HEK293 (cell line): ENCODE results near the gene FSTL4.

Source experiments
- CTCF ChIP-seq: fragments of 450-650 bp; formaldehyde crosslinking; IDR thresholded peaks from 2 replicates; pipeline ENCODE4 v1.5.1; 2016; ENCODE audit warnings: missing biosample characterization, missing genetic modification characterization
- HOXA7 ChIP-seq: sonication (generic); formaldehyde crosslinking; IDR thresholded peaks from 2 replicates; pipeline ENCODE4 v1.8.1; 2022; ENCODE audit warnings: missing genetic modification reagents, borderline replicate concordance
- ZNF132 ChIP-seq: fragments of 450-650 bp; formaldehyde crosslinking; IDR thresholded peaks from 2 replicates; pipeline ENCODE4 v1.5.1; 2017; ENCODE audit warnings: missing biosample characterization, missing genetic modification characterization, borderline replicate concordance
- ZNF175 ChIP-seq: fragments of 450-650 bp; formaldehyde crosslinking; IDR thresholded peaks from 2 replicates; pipeline ENCODE4 v1.5.1; 2016; ENCODE audit warnings: missing biosample characterization, missing genetic modification characterization
- ZNF561 ChIP-seq: fragments of 450-650 bp; IDR thresholded peaks from 2 replicates; pipeline ENCODE4 v1.5.1; 2018; ENCODE audit warnings: missing biosample characterization, missing genetic modification characterization, borderline replicate concordance
- ZNF677 ChIP-seq: fragments of 450-650 bp; IDR thresholded peaks from 2 replicates; pipeline ENCODE4 v1.5.0; 2018; ENCODE audit warnings: missing biosample characterization, mild to moderate bottlenecking, missing genetic modification characterization, moderate library complexity
- ZNF76 ChIP-seq: fragments of 450-650 bp; formaldehyde crosslinking; IDR thresholded peaks from 2 replicates; pipeline ENCODE4; 2016; ENCODE audit warnings: low read depth, missing biosample characterization, missing genetic modification characterization, borderline replicate concordance
- ZNF843 ChIP-seq: fragments of 450-650 bp; formaldehyde crosslinking; IDR thresholded peaks from 2 replicates; pipeline ENCODE4 v1.5.1; 2016; ENCODE audit warnings: missing biosample characterization, missing genetic modification characterization
- TF ChIP-seq, protein P1 (sequence below): fragments of 450-650 bp; formaldehyde crosslinking; IDR thresholded peaks from 2 replicates; pipeline ENCODE4 v1.5.1; 2016; ENCODE audit warnings: missing biosample characterization, missing genetic modification characterization
- TF ChIP-seq, protein P2 (sequence below): fragments of 450-650 bp; formaldehyde crosslinking; IDR thresholded peaks from 2 replicates; pipeline ENCODE4 v1.5.1; 2016; ENCODE audit warnings: missing biosample characterization, missing genetic modification characterization

GRCh38 chr5:133434336-133434735 lies 178.0 kb downstream of the FSTL4 start:
- TF ChIP-seq, protein P1, sequence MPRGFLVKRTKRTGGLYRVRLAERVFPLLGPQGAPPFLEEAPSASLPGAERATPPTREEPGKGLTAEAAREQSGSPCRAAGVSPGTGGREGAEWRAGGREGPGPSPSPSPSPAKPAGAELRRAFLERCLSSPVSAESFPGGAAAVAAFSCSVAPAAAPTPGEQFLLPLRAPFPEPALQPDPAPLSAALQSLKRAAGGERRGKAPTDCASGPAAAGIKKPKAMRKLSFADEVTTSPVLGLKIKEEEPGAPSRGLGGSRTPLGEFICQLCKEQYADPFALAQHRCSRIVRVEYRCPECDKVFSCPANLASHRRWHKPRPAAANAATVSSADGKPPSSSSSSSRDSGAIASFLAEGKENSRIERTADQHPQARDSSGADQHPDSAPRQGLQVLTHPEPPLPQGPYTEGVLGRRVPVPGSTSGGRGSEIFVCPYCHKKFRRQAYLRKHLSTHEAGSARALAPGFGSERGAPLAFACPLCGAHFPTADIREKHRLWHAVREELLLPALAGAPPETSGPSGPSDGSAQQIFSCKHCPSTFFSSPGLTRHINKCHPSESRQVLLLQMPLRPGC (tag by site-specific recombination): no peak
- TF ChIP-seq CTCF: no peak
- TF ChIP-seq ZNF561: no peak
- no peak for TF ChIP-seq ZNF677 (tag by site-specific recombination)
- TF ChIP-seq HOXA7 (CRISPR knock-in tag): no peak
- no peak for TF ChIP-seq ZNF76 (tag by site-specific recombination)
- no peak for TF ChIP-seq ZNF843
- no peak for TF ChIP-seq ZNF132 (tag by site-specific recombination)
- TF ChIP-seq, protein P2, sequence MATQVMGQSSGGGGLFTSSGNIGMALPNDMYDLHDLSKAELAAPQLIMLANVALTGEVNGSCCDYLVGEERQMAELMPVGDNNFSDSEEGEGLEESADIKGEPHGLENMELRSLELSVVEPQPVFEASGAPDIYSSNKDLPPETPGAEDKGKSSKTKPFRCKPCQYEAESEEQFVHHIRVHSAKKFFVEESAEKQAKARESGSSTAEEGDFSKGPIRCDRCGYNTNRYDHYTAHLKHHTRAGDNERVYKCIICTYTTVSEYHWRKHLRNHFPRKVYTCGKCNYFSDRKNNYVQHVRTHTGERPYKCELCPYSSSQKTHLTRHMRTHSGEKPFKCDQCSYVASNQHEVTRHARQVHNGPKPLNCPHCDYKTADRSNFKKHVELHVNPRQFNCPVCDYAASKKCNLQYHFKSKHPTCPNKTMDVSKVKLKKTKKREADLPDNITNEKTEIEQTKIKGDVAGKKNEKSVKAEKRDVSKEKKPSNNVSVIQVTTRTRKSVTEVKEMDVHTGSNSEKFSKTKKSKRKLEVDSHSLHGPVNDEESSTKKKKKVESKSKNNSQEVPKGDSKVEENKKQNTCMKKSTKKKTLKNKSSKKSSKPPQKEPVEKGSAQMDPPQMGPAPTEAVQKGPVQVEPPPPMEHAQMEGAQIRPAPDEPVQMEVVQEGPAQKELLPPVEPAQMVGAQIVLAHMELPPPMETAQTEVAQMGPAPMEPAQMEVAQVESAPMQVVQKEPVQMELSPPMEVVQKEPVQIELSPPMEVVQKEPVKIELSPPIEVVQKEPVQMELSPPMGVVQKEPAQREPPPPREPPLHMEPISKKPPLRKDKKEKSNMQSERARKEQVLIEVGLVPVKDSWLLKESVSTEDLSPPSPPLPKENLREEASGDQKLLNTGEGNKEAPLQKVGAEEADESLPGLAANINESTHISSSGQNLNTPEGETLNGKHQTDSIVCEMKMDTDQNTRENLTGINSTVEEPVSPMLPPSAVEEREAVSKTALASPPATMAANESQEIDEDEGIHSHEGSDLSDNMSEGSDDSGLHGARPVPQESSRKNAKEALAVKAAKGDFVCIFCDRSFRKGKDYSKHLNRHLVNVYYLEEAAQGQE (tag by site-specific recombination): no peak
- TF ChIP-seq ZNF175 (tag by site-specific recombination): no peak
